OCI-LY7 (cell line): ENCODE results near the gene TMEFF1.

Experiments
- CTCF ChIP-seq: fragments of 200-600 bp; sonication (generic); conservative IDR thresholded peaks from 2 replicates; pipeline ENCODE4 v1.5.1; 2014; ENCODE audit warnings: mild to moderate bottlenecking, antibody characterized with exemption, low read length, moderate library complexity, mixed read lengths
- EZH2phosphoT487 ChIP-seq: fragments of 200-600 bp; sonication (generic); IDR thresholded peaks from 2 replicates; pipeline ENCODE4 v1.6.1; 2018; ENCODE audit warnings: low read depth, borderline replicate concordance, mild to moderate bottlenecking, mixed run types, antibody characterized with exemption, low read length, moderate library complexity, mixed read lengths

DNA sequence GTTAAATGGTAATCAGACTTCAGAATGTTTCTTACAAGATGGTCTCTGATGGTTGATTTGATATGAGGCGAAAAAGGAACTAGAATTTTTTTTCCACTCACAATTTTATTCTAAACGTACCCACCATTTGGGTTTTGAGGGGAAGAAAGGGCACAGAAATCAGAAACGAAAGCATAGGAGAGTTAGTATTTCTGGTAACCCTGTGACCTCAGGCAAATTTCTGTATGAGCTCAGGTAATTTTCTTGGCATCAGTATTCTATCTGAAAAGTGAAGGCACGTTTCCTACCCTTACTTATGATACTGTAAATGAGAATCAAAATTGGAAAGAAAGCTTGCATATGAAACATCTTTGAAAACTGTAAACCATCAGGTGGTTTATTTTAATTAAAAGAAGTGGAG is 26.5 kb downstream of the TMEFF1 start:
- TF ChIP-seq CTCF, result no peak
- TF ChIP-seq EZH2phosphoT487, result no peak
